GM19372 (cell line): ENCODE measurements around the gene CFAP69.
A peak's percentile ranks its signal among the peaks of the same experiment; 100 is the strongest.
"Not testable (repeated sequence)": the region's sequence is repeated elsewhere in the genome, so short reads cannot be mapped to it uniquely, and the experiment has no call there.

Source experiments
- ATAC-seq: cut with Tn5 transposase; IDR thresholded peaks from one replicate; pipeline ENCODE4 v1.9.1; 2021; ENCODE audit warnings: mild to moderate bottlenecking, low read depth, moderate library complexity; ENCODE audit not compliant: unreplicated experiment

The CFAP69 gene

DNA sequence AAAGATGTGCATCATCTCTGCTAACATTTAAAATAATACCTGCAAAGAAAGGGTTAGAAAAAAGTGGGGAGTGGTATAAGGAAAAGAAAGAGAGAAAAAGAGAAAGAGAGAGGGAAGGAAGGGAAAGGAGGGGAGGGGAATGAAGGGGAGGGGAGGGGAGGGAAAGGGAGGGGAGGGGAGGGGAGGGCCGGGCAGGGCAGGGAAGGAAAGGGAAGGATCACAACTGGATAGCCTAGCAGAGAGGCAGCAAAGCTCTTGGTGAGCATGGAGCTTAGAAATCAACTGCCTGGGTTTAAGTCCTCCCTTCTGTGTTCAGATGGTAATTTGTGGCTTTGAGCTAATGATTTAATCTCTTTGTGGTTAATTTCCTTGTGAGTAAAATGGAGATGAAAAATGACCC lies 81.5 kb downstream of the CFAP69 start:
- ATAC-seq = no peak

DNA sequence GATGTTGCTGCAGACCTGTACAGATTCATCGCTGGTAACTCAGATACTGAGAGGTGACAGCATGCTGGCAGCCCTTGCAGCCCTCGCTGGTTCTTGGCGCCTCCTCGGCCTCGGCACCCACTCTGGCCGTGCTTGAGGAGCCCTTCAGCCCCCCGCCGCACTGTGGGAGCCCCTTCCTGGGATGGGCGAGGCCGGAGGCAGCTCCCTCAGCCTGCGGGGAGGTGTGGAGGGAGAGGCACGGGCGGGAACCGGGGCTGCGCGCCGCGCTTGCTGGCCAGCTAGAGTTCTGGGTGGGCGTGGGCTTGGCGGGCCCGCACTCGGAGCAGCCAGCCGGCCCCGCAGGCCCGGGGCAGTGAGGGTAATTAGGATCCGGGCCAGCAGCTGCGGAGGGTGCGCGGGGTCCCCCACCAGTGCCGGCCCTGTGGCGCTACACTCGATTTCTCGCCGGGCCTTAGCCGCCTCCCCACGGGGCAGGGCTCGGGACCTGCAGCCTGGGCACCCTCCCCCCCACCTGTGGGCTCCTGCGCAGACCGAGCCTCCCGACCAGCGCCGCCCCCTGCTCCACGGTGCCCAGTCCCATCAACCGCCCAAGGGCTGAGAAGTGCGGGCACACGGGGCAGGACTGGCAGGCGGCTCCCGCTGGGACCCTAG lies 89.3 kb downstream of the CFAP69 start:
- no peak for ATAC-seq

DNA sequence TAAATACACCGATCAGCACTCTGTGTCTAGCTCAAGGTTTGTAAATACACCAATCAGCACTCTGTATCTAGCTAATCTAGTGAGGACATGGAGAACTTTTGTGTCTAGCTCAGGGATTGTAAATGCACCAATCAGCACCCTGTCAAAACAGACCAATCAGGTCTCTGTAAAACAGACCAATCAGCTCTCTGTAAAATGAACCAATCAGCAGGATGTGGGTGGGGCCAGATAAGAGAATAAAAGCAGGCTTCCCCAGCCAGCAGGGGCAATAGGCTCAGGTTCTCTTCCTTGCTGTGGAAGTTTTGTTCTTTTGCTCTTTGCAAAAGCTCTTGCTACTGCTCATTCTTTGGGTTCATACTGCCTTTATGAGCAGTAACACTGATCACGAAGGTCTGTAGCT lies 90.0 kb downstream of the CFAP69 start:
- ATAC-seq = not testable (repeated sequence)

DNA sequence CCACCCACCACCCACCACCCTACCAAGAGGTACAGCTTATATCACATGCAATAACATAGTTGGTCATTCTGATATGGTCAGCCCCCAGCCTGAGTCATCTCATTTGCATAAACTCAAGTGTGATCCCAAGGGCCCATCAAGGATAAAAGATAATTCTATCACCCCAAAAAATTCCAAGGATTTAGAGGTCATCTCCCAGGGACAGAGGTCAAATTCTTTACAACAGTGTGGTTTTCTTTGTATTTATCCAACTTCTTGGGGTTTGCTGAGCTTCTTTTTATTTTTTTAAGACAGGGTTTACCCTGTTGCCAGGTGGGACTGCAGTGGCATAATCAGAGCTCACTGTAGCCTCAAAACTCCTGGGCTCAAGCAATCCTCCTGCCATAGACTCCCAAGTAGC lies 92.1 kb downstream of the CFAP69 start:
- no peak for ATAC-seq

DNA sequence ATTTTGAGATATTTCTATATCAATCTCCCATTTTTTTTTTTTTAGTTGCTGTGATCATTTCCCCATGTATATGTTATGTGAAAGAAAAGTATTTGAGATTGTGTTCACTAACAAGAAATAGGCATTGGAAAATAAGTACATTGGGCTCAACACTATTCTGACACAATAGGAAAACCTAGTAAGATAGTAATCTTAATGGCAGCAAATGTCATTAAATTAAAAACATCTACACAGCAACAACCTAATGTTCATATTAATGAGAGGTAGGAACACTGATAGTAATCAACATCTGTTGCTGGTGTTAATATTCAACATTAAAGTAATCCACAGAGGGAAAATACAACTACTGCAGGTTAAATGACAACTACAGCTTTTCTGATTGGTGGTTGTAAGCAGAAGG lies 100.0 kb downstream of the CFAP69 start:
- ATAC-seq = no peak

DNA sequence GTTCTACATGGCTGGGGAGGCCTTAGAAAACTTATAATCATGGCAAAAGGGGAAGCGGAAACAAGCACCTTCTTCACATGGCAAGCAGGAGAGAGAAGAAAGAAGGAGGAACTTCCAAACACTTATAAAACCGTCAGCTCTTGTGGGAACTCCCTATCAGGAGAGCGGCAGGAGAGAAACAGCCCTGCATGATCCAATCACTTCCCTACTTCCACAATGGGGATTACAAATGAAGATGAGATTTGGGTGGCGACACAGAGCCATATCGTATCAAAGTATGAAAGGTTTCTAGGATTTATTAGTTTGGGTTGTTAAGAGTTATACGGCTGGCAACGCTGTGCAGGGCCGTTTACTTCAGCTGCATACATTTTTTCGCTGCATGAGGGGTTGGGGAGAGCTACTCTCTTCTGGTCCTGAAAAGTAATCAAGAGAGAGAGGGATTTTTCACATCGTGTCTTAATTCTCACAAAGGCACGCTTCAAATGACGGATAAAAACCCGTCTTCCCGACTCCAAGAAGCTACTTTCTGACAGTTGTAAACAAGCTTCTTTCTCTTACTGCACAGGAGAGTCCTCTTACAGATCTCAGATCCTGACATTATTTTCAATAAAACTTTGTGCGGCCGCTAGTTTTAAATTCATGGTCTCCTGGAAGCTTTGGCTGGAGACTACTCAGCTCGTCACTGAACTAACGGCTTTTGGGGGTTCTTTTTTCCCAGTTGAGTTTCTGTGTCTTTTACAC lies 100.8 kb downstream of the CFAP69 start:
- ATAC-seq = peak; percentile 25

DNA sequence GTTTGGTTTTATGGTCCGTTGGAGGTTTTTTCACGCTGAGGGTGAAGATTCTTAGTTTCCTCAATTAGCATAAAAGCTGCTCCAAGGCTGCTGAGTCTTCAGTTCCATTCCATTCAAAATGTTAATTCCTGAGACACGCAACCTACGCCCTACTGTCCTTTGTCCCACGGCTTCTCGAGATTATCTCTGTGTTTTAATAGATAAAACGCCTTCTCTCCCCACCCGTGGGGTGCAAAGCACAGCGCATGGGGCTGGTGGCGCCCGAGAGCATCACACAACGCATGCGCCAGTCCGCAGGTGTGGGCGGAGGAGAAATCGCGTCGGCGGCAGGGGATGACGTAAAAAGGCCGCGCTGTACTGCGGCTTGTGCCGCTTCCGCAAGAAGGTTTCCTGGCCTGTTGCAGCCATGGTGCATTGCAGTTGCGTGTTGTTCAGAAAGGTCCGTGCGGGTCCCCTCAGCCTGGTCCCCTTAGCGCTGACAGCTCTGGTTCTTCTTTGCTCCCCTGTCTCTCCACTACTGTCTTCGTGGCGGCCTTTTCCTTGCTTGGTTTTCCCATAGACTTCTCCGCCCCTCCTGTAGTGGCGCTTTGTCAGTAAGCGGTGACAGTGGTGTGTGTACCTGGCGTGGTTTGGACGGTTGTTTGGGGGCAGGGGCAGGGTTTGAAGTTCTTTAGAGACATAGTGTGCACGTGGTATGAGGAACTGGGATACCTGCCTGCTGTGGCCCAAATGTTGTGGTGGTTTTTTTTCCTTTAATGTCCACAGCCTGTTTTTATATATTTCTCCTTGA lies 101.6 kb downstream of the CFAP69 start, which contains the start of gene GTPBP10:
GTPBP10 (plus strand) TSS at position 381 of the 790 bp plus-strand sequence; CDS start at position 407, 26 bp downstream.
- peak; percentile 83 for ATAC-seq

DNA sequence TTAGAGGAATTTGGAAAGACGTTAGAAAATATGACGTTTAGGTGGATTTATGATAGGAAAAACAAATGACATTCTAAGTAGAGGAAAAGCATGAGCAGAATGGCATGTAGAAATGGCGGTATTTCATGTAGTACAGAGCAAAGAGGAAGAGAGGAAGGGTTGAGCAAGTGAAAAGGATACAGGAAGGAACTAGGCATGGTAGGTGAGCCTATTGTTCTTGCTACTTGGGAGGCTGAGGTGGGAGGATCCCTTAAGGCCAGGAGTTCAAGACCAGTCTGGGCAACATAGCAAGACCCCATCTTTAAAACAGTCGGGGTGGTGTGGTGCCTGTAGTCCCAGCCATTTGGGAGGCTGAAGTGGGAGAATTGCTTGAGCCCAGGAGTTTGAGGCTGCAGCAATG lies 102.8 kb downstream of the CFAP69 start:
- no peak for ATAC-seq

DNA sequence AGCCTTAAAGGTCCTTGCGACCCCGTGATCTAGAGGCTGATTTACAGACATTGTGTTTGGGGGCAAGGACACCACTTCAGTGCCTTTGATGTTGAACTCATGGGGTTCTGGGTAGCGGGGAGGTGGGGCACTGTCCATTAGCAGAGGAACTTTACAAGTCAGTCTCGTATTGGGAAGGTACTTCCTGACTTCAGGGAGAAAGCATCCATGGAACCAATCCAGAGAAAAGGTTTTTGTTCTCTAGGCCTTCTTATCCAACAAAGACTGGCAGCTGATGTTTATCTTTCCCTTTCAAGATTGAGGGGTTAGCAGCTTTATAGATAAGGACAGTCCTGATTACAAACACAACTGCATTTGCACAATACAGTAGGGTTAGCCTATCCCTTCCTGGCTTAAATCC lies 104.3 kb downstream of the CFAP69 start:
- ATAC-seq = no peak

DNA sequence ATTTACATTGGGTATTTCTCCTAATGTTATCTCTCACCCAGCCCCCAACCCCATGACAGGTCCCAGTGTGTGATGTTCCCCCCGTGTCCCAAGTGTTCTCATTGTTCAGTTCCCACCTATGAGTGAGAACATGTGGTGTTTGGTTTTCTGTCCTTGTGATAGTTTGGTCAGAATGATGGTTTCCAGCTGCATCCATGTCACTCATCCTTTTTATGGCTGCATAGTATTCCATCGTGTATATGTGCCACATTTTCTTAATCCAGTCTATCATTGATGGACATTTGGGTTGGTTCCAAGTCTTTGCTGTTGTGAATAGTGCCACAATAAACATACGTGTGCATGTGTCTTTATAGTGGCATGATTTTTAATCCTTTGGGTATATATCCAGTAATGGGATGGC lies 105.1 kb downstream of the CFAP69 start:
- not testable (repeated sequence) for ATAC-seq

DNA sequence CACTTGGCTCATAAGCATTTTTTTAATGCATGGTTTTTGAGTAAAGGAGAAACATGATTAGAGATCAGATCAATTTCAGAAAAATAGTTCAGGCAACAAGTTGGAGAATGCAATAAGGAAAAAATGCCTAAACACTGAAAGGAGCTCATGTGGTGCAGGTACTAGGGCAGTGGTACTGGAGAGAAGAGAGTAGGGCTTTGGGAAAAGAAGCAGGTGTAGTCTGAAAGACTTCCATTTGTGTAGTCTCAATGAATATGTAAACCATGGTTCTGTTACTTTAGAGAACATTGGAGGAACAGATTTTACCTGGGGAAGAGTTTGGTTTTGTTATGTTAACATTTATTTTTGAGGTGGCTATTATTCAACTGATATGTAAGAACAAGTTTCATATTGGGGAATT lies 107.0 kb downstream of the CFAP69 start:
- ATAC-seq = no peak
